OCI-LY1 (cell line): ENCODE measurements around the gene ANXA7.

ENCODE experiments used
- EZH2 ChIP-seq: fragments of 200-600 bp; sonication (generic), shearing (Covaris generic); IDR thresholded peaks from 2 replicates; pipeline ENCODE4 v1.8.0; 2017; ENCODE audit warnings: borderline replicate concordance, mixed run types, mild to moderate bottlenecking, antibody characterized with exemption, low read length, moderate library complexity, mixed read lengths
- TF ChIP-seq, protein P1 (sequence below): fragments of 200-600 bp; sonication (generic), shearing (Covaris generic); IDR thresholded peaks from 2 replicates; pipeline ENCODE4 v1.5.1; 2017; ENCODE audit warnings: mild to moderate bottlenecking, antibody characterized with exemption, low read length, moderate library complexity, mixed read lengths

DNA sequence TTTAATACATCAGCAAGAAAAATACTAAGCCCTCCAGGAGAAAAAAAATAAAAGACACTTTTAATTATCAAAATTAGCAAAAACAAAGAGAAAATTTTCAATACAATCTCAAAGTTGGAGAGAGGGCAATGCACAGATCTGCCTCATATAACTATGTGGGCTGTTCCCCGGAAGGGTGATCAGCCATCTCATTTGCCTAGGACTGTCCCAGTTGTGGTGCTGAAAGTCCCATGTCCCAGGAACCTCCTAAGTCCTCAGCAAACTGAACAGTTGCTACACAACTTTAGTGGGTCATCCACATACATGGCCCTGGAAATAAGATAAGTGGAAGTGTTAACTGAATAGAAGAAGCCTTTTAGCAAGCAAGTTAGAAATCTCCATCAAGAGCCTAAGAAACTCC, 69.6 kb downstream of the ANXA7 start:
- TF ChIP-seq EZH2, result no peak
- TF ChIP-seq, protein P1, sequence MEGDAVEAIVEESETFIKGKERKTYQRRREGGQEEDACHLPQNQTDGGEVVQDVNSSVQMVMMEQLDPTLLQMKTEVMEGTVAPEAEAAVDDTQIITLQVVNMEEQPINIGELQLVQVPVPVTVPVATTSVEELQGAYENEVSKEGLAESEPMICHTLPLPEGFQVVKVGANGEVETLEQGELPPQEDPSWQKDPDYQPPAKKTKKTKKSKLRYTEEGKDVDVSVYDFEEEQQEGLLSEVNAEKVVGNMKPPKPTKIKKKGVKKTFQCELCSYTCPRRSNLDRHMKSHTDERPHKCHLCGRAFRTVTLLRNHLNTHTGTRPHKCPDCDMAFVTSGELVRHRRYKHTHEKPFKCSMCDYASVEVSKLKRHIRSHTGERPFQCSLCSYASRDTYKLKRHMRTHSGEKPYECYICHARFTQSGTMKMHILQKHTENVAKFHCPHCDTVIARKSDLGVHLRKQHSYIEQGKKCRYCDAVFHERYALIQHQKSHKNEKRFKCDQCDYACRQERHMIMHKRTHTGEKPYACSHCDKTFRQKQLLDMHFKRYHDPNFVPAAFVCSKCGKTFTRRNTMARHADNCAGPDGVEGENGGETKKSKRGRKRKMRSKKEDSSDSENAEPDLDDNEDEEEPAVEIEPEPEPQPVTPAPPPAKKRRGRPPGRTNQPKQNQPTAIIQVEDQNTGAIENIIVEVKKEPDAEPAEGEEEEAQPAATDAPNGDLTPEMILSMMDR, result no peak
